NCI-H510A treated with DMSO at 0.1 percent for 48 hours (cell line): ENCODE measurements around the gene APCDD1.
"Not testable (repeated sequence)": the region's sequence is repeated elsewhere in the genome, so short reads cannot be mapped to it uniquely, and the experiment has no call there.

Experiments used
- DNase-seq: peaks from one replicate; lab custom pipeline; 2025; lab: John Stamatoyannopoulos, UW

Gene APCDD1

DNA sequence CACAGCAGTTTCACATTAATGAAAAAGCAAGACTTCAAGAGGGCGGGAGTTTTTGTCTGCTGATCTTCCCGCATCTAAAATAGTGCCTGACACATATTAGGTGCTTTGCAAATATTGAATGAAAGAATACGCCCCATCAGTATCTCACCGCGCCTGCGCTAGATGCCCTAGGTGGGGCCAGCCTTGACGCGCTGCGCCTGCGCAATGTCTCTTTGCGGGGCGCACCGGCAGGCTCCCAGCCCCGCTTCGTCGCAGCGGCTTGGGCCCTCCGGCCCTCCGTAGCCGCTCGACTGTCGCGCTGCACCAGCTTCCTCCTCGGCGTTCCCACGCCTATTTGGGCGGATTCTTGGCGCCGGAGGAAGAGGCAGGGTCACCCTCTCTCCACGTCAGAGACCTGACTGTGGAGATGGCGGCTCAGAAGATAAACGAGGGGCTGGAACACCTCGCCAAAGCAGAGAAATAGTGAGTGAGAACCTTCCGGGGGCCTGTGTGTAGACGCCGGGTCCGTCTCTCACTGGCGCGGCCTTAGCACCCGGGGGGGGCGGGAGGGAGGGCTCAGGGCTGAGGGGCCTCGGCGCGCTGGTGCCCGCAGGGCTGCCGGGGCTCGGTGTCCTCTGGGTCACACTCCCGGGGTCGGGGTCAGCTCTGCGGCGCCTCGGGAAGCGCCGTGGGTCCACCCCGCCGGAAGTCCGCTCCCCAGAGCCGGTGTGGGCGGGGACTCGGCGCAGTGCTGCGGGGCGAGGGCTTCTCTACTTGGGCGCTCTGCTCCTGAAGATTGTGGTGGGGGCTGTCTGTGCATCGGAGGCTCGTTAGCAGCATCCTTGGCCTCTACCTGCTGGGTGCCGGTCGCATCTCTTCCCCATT is 71.5 kb downstream of the APCDD1 start, which contains the start of gene NAPG:
Gene NAPG, plus strand, starts transcription at position 331 of the 864 bp plus-strand sequence. Its CDS starts 76 bp downstream, at position 407.
- DNase-seq, result peak; percentile 66

DNA sequence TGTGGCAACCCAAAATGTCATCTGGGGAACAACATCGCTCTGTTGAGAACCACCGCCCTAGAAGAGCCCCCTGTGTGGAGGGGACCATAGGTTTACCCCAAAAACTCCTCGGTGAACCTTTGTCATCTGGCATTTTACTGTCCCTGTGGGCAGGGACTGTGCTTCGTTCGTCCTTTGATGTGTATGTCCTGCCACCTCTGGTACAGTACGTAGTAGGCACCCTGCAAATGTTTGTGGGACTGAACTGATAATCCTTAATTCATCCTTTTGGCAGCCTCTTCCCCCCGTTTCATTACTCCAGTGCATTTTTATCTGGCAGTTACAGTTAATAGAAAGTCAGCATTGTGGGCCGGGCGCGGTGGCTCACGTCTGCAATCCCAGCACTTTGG is 72.1 kb downstream of the APCDD1 start:
- DNase-seq, result no peak

DNA sequence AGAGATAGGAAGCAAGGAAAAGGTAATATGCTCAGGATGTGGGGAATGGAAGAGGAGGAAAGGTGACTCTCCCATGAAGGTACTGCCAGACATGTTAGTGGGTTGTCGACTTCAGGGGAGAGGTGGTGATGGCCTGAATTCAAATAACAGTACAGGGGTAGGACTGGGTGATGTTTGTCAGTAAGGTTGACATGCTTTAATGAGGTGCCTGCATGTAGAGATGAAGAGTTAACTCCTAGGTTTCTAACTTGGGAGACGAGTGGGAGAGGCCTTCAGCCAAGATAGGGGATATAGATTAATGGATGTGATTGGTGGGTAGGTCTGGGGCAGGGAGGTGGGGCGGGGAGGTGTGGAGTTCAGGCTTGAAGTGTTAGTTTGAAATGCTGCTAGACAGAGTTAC is 74.0 kb downstream of the APCDD1 start:
- DNase-seq, result no peak

DNA sequence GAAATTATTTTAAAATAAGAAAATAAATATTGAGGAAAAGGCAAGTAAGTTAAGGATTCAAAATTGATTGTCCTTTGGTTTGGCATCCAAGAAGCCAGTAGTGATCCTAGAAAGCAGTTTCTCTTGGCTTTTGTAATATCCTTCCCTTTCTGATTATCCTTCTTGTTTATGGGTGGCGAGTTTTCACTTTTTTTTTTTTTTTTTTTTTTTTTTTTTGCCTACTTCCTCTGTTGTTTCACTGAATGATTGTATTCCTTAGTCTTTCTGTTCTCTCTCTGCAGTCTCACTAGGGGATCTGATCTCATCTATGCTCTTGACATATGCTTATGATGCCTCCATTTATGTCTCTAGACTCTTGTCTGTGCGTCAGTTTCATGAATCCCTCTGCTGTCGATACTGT is 75.6 kb downstream of the APCDD1 start:
- no peak for DNase-seq

DNA sequence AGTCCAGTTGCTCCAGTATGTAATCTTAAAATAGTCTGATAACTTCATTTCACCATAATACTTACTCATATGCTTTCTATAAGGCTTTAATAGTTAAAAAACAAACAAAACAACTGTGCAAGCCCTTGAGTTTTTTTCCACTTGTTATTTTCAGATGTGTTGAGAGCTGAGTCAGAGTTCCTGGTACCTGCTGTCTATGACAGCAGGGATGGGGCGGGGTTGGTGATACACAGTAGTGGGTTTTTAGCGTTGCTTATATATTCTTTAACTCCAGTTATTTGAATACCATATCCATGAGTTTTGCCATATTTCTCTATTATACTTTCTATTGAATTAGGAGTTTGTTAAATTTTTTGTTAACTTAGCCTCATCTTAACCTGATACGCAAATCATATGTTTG is 76.4 kb downstream of the APCDD1 start:
- no peak for DNase-seq

DNA sequence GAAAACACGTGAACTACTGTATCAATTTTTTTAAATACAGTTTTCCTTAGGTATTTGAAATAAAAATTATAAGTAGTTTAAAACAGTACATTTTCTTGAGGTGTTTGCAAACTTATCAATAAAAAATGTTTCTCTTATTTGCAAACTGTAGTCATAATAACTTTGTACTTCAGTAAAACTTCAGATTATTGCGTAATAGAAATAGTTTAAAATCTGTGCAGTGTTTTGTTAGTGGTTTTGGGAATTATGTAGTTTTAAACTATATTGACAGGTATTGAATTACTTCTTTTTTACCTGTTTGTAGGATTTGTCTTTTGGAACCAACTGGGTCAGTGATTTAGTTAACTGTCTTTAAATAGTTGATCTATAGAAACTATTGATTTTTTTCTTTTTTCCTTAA is 78.7 kb downstream of the APCDD1 start:
- DNase-seq, result no peak

DNA sequence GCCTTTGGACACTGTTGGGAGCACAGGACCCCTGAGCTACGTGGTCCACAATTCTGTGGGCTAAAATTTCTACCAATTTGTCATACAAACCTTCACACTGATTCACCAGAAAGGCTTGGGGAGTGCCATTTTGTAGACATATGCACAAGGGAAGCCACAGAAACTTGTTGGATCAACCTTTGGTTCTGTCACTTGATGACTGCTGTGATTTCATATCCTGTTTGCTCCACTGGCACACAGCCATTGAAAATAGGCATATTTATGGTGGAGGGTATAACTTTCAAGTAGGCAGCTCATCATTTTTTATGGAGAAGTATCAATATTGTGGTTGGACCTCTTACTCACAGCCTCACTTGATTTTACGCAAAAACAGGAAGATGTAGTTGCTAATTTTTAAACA is 81.8 kb downstream of the APCDD1 start:
- no peak for DNase-seq

DNA sequence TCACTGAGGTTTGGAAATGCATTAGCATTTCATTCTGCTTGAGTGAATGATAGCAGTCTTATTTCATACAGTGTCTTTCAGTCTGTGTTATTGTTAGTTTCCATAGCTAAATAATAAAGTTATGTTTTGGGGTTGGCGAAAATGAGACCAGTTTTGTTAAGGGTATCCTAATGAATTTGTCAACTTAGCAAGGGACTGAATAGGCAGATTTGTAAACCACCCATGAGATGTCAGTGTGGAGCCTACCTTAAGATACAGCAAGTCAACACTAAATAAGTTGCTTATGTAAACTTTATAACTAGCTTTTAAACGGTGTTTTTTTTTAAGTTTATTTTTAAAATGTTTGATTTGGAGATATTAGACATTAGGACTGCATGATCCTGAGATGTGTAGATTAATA is 83.3 kb downstream of the APCDD1 start:
- DNase-seq, result no peak

DNA sequence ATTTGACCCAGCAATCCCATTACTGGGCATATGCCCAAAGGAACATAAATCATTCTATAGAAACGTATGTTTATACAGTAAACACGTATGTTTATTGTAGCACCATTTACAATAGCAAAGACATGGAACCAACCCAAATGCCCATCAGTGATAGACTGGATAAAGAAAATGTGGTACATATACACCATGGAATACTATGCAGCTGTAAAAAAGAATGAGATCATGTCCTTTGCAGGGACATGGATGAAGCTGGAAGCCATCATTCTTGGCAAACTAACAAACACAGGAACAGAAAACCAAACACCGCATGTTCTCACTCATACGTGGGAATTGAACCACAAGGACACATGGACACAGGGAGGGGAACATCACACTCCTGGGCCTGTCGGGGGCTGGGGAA is 84.7 kb downstream of the APCDD1 start:
- not testable (repeated sequence) for DNase-seq
